IMR-90 (cell line): Measurements from ENCODE around the gene HS6ST3. TPM values are rescaled to one million over a fixed set of nuclear protein-coding genes. Genes with fewer than 3 reads are reported as not detected.

Experiments
- ATAC-seq: fragments of 200-7000 bp; cut with Tn5 transposase; 2 replicates; pipeline ENCODE4 v1.9.1; 2020; ENCODE audit warnings: low read depth, mild to moderate bottlenecking, moderate library complexity
- BruUV-seq: library from RNA; stranded (reverse); fragments of 400-500 nt; replicated peaks from 2 replicates; lab custom pipeline; 2021; lab: Mats Ljungman, UMichigan
- CTCF ChIA-PET: fragments of 300-600 bp; formaldehyde crosslinking; extraction: SDS; loops from one replicate; lab custom pipeline; 2021; ENCODE audit warnings: antibody characterized with exemption; lab: Yijun Ruan, JAX
- POLR2A ChIA-PET: fragments of 300-600 bp; sonication (Branson Sonifier 250); formaldehyde crosslinking; loops from one replicate; lab custom pipeline; 2022; ENCODE audit warnings: antibody characterized with exemption; ENCODE audit not compliant: unreplicated experiment; lab: Charles Lee
- DNase-seq: peaks from one replicate; pipeline ENCODE4 v3.0.0; 2013
- H2AFZ ChIP-seq: replicated peaks from 2 replicates; pipeline ENCODE3; 2013; ENCODE audit warnings: low read length, mild to moderate bottlenecking; ENCODE audit not compliant: poor library complexity
- H2AK5ac ChIP-seq: 2 replicates; pipeline ENCODE4 v1.6.1; 2013; ENCODE audit warnings: low read depth, low read length, inconsistent platforms
- H2AK9ac ChIP-seq: replicated peaks from 2 replicates; pipeline ENCODE3; 2013; ENCODE audit warnings: mild to moderate bottlenecking, low read depth, low read length, moderate library complexity; ENCODE audit not compliant: poor library complexity
- H2BK120ac ChIP-seq: 2 replicates; pipeline ENCODE4 v1.6.1; 2013; ENCODE audit warnings: low read depth, low read length, inconsistent platforms
- H2BK15ac ChIP-seq: 3 replicates; pipeline ENCODE4 v1.6.1; 2013; ENCODE audit warnings: low read depth, low read length, inconsistent platforms
- H2BK20ac ChIP-seq: 2 replicates; pipeline ENCODE4 v1.6.1; 2013; ENCODE audit warnings: low read depth, mild to moderate bottlenecking, inconsistent platforms, low read length, moderate library complexity
- H2BK5ac ChIP-seq: 2 replicates; pipeline ENCODE4 v1.6.1; 2013; ENCODE audit warnings: mild to moderate bottlenecking, low read depth, low read length, inconsistent platforms; ENCODE audit not compliant: poor library complexity, severe bottlenecking
- H3K14ac ChIP-seq: replicated peaks from 2 replicates; pipeline ENCODE4 v1.6.1; 2013; ENCODE audit warnings: low read depth, low read length, inconsistent platforms
- H3K18ac ChIP-seq: 2 replicates; pipeline ENCODE4 v1.6.1; 2013; ENCODE audit warnings: low read depth, low read length, control low read depth
- H3K23ac ChIP-seq: 2 replicates; pipeline ENCODE4 v1.6.1; 2013; ENCODE audit warnings: low read depth, low read length, inconsistent platforms
- H3K27ac ChIP-seq: 2 replicates; pipeline ENCODE4 v1.5.1; 2013; ENCODE audit warnings: mild to moderate bottlenecking, control low read depth, low read length; ENCODE audit not compliant: insufficient read depth
- H3K27me3 ChIP-seq: 2 replicates; pipeline ENCODE4 v1.6.1; 2013; ENCODE audit warnings: low read length; ENCODE audit not compliant: control insufficient read depth, insufficient read depth
- H3K36me3 ChIP-seq: 2 replicates; pipeline ENCODE4 v1.6.1; 2013; ENCODE audit warnings: low read length, mixed read lengths; ENCODE audit not compliant: control insufficient read depth, insufficient read depth
- H3K4ac ChIP-seq: 2 replicates; pipeline ENCODE4 v1.6.1; 2013; ENCODE audit warnings: low read depth, low read length, inconsistent platforms
- H3K4me1 ChIP-seq: 2 replicates; pipeline ENCODE4 v1.6.1; 2013; ENCODE audit warnings: low read length, mixed read lengths; ENCODE audit not compliant: control insufficient read depth, insufficient read depth
- H3K4me2 ChIP-seq: 2 replicates; pipeline ENCODE4 v1.6.1; 2013; ENCODE audit warnings: low read depth, mild to moderate bottlenecking, control low read depth, low read length, moderate library complexity
- H3K4me3 ChIP-seq: 2 replicates; pipeline ENCODE4 v1.5.1; 2013; ENCODE audit warnings: low read depth, mild to moderate bottlenecking, control low read depth, low read length, moderate library complexity; ENCODE audit not compliant: insufficient read depth
- H3K56ac ChIP-seq: 2 replicates; pipeline ENCODE4 v1.6.1; 2013; ENCODE audit warnings: low read length, inconsistent platforms; ENCODE audit not compliant: insufficient read depth; ENCODE audit errors: extremely low read depth
- H3K79me1 ChIP-seq, 2 experiments: 2 replicates each; pipeline ENCODE4 v1.6.1; 2013; ENCODE audit warnings: low read length in 2 of 2, inconsistent platforms in 1 of 2, low read depth in 1 of 2
- H3K9ac ChIP-seq: 2 replicates; pipeline ENCODE4 v1.6.1; 2013; ENCODE audit warnings: low read depth, low read length, control low read depth
- H3K9me1 ChIP-seq: 2 replicates; pipeline ENCODE4 v1.6.1; 2013; ENCODE audit warnings: low read length, inconsistent platforms; ENCODE audit not compliant: insufficient read depth
- H3K9me3 ChIP-seq: 2 replicates; pipeline ENCODE4 v1.6.1; 2013; ENCODE audit warnings: low read length; ENCODE audit not compliant: control insufficient read depth, insufficient read depth
- H4K20me1 ChIP-seq: 2 replicates; pipeline ENCODE4 v1.6.1; 2013; ENCODE audit warnings: low read length, inconsistent platforms; ENCODE audit not compliant: insufficient read depth
- H4K5ac ChIP-seq: 2 replicates; pipeline ENCODE4 v1.6.1; 2013; ENCODE audit warnings: mild to moderate bottlenecking, low read depth, low read length, control low read depth
- H4K8ac ChIP-seq, 2 experiments: 2 replicates each; pipeline ENCODE4 v1.6.1; 2013; ENCODE audit warnings: low read depth in 2 of 2, low read length in 2 of 2, control low read depth in 1 of 2, inconsistent platforms in 1 of 2
- H4K91ac ChIP-seq: 2 replicates; pipeline ENCODE4 v1.6.1; 2013; ENCODE audit warnings: low read depth, low read length, inconsistent platforms; ENCODE audit not compliant: insufficient read depth
- BHLHE40 ChIP-seq: fragments of 150-350 bp; IDR thresholded peaks from 2 replicates; pipeline ENCODE4 v1.6.1; 2016; ENCODE audit warnings: mild to moderate bottlenecking, low read depth, low read length
- FOS ChIP-seq: fragments of 150-350 bp; IDR thresholded peaks from 2 replicates; pipeline ENCODE4 v1.6.1; 2016; ENCODE audit warnings: low read depth, low read length
- MAFK ChIP-seq: IDR thresholded peaks from 2 replicates; pipeline ENCODE4 v1.6.1; 2012; ENCODE audit warnings: low read depth, low read length, improper control_type of control experiment
- MAZ ChIP-seq: IDR thresholded peaks from 2 replicates; pipeline ENCODE4 v1.6.1; 2012; ENCODE audit warnings: low read depth, mild to moderate bottlenecking, low read length, improper control_type of control experiment, moderate library complexity, borderline replicate concordance
- MXI1 ChIP-seq: IDR thresholded peaks from 2 replicates; pipeline ENCODE4 v1.6.1; 2012; ENCODE audit warnings: low read depth, mild to moderate bottlenecking, low read length, moderate library complexity, borderline replicate concordance
- NFE2L2 ChIP-seq: fragments of 150-350 bp; IDR thresholded peaks from 2 replicates; pipeline ENCODE4 v1.6.1; 2016; ENCODE audit warnings: low read depth, mild to moderate bottlenecking, low read length
- WGBS, 2 experiments: methylation state at CpG; one replicate each; pipeline versions ENCODE4 v1.1.5 to v1.1.7; 2013; ENCODE audit warnings: missing lambda C conversion rate in 2 of 2; ENCODE audit not compliant: insufficient read length in 1 of 2; ENCODE audit errors: extremely low coverage in 2 of 2; 5-methylcytosine and 5-hydroxymethylcytosine counted together
- dilution Hi-C: fragments of 300-500 bp; cut with HindIII; formaldehyde crosslinking; loops from one replicate; pipeline ENCODE4 v1.14.3; 2018; ENCODE audit warnings: low sequenced_read_pairs; ENCODE audit not compliant: unreplicated experiment
- in situ Hi-C: fragments of 300-500 bp; cut with MboI; formaldehyde crosslinking; loops from 3 replicates; pipeline ENCODE4 v1.14.3; 2019; ENCODE audit warnings: low sequenced_read_pairs, inconsistent platforms, mixed read lengths
- intact Hi-C: fragments of 100-400 bp; cut with micrococcal nuclease; formaldehyde crosslinking; loops from 2 replicates; pipeline ENCODE4 v1.10.0; 2022
- polyA plus RNA-seq, 3 experiments: library from polyadenylated mRNA; depleted of rRNA; stranded (reverse); fragments of >200 nt; gene quantifications; 2 replicates each; pipeline ENCODE4 v1.2.3, GENCODE V29; 2012; ENCODE audit warnings: low replicate concordance in 1 of 3
- total RNA-seq: library from RNA; depleted of rRNA; stranded (reverse); fragments of >200 nt; gene quantifications from 2 replicates; pipeline ENCODE4 v1.2.3, GENCODE V29; 2012
- TF ChIP-seq, protein P1 (sequence below): fragments of 150-350 bp; IDR thresholded peaks from 2 replicates; pipeline ENCODE4 v1.6.1; 2017; ENCODE audit warnings: mild to moderate bottlenecking, antibody characterized with exemption, low read length, low read depth
- TF ChIP-seq, protein P2 (sequence below): fragments of 150-350 bp; IDR thresholded peaks from 2 replicates; pipeline ENCODE4 v1.6.1; 2016; ENCODE audit warnings: low read depth, mild to moderate bottlenecking, low read length, moderate library complexity, borderline replicate concordance

HS6ST3 gene
- total and polyA plus RNA-seq, 2 of the 4 experiments (the other 2 are of a cell fraction), result not detected

DNA sequence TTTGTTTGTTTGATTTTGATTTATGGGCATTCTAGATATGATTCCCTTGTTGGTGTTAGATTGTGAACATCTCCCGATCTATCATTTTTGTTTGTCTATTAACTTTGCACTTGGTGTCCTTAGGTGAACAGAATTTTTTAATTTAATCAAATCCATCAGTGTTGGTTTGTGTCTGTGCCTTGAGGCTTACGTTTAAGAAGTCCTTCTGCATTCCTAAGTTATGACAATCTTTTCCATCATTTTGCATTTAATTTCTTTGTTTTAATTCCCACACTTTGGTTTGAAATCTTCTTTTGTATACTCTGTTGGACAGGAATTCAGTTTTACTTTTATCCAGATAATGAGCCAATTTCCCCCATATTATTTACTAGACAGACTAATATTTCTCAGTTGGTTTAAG, 421.7 kb downstream of the HS6ST3 start:
- Histone ChIP-seq H3K79me1 (no peaks in the 10 kb centered on the region), H3K9me3 (peaks cover 8% of the 10 kb centered on the region; the same call in 1 of the 2 replicates), H2BK5ac (no peak overlapping the region), H3K4me2 (no peak overlapping the region), H2BK120ac (no peak overlapping the region), H3K56ac (no peak overlapping the region), H3K4me3 (no peak overlapping the region), H3K27me3 (no peaks in the 10 kb centered on the region), H3K9me1 (no peaks in the 10 kb centered on the region), H2AFZ (no peak overlapping the region), H3K9ac (no peak overlapping the region), H3K4ac (no peak overlapping the region), H4K20me1 (no peaks in the 10 kb centered on the region), H4K91ac (no peak overlapping the region), H2AK5ac (no peak overlapping the region), H3K36me3 (no peaks in the 10 kb centered on the region), H3K18ac (no peak overlapping the region), H3K14ac (no peak overlapping the region), H3K27ac (no peak overlapping the region), H3K4me1 (no peaks in the 10 kb centered on the region), H4K8ac (no peak overlapping the region), H4K5ac (no peak overlapping the region), H2AK9ac (no peak overlapping the region), H2BK15ac (no peak overlapping the region), H3K23ac (no peak overlapping the region), H2BK20ac (no peak overlapping the region)
- in situ Hi-C loops (no loop called here), dilution Hi-C loops (no loop called here), intact Hi-C loops (no loop called here)
- no peak for DNase-seq
- TF ChIP-seq, protein P1, sequence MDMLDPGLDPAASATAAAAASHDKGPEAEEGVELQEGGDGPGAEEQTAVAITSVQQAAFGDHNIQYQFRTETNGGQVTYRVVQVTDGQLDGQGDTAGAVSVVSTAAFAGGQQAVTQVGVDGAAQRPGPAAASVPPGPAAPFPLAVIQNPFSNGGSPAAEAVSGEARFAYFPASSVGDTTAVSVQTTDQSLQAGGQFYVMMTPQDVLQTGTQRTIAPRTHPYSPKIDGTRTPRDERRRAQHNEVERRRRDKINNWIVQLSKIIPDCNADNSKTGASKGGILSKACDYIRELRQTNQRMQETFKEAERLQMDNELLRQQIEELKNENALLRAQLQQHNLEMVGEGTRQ, result no peak
- TF ChIP-seq MXI1, result no peak
- no peak for TF ChIP-seq FOS
- no peak for TF ChIP-seq MAFK
- TF ChIP-seq NFE2L2, result no peak
- TF ChIP-seq MAZ, result no peak
- TF ChIP-seq, protein P2, sequence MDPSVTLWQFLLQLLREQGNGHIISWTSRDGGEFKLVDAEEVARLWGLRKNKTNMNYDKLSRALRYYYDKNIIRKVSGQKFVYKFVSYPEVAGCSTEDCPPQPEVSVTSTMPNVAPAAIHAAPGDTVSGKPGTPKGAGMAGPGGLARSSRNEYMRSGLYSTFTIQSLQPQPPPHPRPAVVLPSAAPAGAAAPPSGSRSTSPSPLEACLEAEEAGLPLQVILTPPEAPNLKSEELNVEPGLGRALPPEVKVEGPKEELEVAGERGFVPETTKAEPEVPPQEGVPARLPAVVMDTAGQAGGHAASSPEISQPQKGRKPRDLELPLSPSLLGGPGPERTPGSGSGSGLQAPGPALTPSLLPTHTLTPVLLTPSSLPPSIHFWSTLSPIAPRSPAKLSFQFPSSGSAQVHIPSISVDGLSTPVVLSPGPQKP, result no peak
- no peak for TF ChIP-seq BHLHE40
- POLR2A ChIA-PET, result no interaction called here
- ATAC-seq, result no peak
- CTCF ChIA-PET, result no interaction called here
- no CpG with 5 or more reads among the region's 2 CpGs for WGBS, 2 experiments
- no TSS peak for BruUV-seq
